Astrocyte of the cerebellum (primary cell): ENCODE results near the gene SMG6.

Experiments
- DNase-seq: peaks from one replicate; pipeline ENCODE4 v3.0.0-alpha.2; 2011; ENCODE audit warnings: low read depth
- H3K4me3 ChIP-seq: 2 replicates; pipeline ENCODE4 v1.5.1; 2011; ENCODE audit warnings: mild to moderate bottlenecking, low read depth, low read length, moderate library complexity
- CTCF ChIP-seq: IDR thresholded peaks from 2 replicates; pipeline ENCODE4 v1.5.1; 2012; ENCODE audit warnings: low read length, low read depth, moderate library complexity, mild to moderate bottlenecking; ENCODE audit errors: missing control alignments
- in situ Hi-C: cut with HindIII; loops from 2 replicates; pipeline ENCODE4 v1.10.0; 2017; ENCODE audit warnings: low sequenced_read_pairs

SMG6 gene

DNA sequence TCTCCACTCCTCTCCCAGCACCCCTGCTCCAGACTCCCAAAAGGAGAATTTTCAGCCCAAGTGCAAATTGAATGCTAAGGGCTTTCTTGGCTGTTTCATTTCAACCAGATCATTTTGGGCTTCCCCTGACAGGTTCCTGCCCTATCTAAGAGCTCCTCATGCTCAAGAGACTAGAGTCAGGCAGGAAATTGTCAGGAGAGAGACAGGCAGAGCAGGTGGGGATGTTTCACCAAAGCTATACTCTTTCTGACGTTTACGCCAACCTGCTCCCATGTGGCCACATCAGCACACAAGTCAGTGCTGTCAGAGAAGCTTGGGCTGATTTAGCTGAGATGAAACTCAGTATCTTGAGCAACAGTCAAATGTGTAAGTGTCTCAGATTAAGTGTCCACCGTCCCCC is 217.3 kb downstream of the SMG6 start:
- no peak overlapping the region for H3K4me3 ChIP-seq
- in situ Hi-C loops = loop anchor here (5.0 to 25.0 kb wide), 2 partner anchors 56 to 176 kb away; no protein-coding TSS in a partner anchor
- DNase-seq = no peak
- no peak for TF ChIP-seq CTCF

DNA sequence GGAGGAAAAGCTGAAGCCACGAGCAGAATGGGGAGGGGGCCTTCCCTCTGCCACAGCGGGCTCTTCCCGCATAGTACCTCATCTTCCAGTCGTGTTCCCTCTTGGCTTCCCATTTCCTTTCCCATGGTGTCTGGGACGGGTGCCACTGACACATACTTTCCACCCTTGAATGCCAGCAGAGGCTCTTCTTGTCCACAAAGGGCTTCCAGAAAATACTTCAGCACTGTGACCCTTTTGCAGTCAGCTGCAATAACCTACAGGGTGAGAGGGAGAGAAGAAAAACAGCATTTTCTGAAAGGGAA is 218.0 kb downstream of the SMG6 start:
- in situ Hi-C loops = loop anchor here (5.0 to 25.0 kb wide), 2 partner anchors 57 to 177 kb away; no protein-coding TSS in a partner anchor
- TF ChIP-seq CTCF = no peak
- H3K4me3 ChIP-seq = no peak overlapping the region
- DNase-seq = peak; percentile 68

DNA sequence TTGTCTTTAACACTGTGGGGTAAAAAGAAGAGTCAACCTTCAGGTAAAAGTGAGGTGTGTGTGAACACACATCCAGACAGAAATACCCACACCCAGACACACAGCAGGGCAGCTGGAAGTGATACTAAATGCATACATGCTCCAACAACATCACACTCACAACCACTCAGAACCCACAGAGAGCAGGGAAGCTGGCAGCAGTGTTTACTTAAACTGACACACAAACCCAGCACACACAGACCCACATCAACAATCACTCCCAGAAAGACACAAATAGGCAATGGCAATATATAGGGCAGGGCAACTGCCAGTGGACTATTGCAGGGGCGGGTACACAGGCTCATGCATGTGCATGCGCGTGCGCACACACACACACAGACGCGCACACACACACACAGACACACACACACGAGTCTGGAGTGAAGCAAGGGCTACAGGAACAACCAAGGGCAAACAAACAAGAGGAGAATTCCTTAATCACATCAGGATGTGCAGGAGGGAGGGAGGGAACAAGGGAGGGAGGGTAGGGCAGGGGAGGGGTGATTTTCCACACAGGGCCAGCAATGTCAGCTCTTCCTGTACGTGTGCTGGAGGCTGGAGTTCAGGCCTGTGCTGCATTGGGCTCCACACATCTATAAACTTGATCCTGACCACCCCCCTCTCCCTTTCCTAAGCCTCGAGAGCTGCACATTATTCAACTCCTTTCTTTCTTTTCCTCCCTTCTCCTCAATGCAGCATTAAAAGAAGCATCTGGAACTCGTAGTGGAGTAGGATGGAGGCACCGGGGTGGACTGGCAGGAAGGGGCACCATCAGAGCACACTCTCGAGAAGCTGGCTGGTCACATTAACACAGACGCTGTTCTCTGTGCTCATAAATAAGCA is 218.6 kb downstream of the SMG6 start:
- DNase-seq = no peak
- TF ChIP-seq CTCF = no peak
- in situ Hi-C loops = loop anchor here (5.0 to 25.0 kb wide), 2 partner anchors 57 to 177 kb away; no protein-coding TSS in a partner anchor
- no peak overlapping the region for H3K4me3 ChIP-seq

DNA sequence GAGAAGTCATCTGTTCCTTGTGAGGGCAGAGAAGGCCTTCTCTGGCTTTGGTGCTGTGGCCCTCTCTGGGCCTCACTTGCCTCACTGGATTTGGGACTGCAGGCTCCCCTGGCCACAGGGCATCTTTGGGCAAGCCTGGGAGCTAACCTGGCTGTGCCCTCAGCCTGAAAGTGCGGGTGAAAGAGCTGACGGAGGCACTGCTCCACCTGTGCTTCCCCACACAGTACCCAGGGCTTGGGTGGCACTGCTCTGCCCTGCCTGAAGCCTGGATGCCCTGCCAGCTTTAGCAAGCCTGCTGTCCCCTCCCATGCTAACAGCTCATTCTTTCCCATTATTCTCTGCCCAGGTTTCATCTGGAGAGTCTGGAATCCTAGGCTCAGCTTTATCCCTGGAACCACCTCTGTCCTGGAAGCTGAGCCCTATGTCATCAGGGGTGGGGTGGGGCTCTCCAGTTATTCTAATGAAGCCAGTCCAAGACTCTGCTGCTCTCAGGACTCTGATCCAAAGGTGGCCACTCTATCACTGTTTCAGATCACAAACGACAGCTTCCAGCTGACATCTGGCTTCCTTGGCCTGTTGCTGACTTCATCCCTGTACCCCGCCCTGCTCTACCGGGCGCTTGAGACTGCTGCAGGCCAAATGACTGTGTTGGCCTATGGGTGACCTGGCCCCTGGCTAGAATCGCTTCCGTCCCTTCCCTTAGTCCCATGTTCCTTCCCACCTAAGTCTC is 219.4 kb downstream of the SMG6 start:
- no peak for DNase-seq
- in situ Hi-C loops = loop anchor here (25.0 kb wide), 1 partner anchor 178 kb away; no protein-coding TSS in a partner anchor

DNA sequence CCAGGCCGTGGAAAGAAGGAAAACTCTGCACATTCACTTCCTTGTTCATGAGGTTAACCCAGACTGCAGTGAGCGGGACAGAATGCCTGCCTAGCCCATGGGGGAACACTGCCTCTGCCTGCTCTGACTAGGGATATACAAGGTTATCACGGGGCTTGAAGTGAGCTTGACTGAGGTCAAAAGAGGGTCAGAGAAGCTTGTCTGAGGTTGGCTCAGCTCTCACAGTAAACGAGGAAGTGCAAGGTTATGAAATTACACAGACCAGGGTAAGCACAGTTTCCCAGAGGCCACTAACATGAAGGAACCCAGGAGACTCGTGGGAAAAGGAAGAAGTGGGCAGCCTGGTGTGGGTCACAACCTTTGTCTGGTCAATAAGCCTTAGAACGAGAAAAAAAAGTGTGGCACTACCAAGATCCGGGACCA is 220.0 kb downstream of the SMG6 start:
- in situ Hi-C loops = loop anchor here (25.0 kb wide), 1 partner anchor 179 kb away; no protein-coding TSS in a partner anchor

More for the DNA sequence above, 219.4 kb downstream of the SMG6 start:
- H3K4me3 ChIP-seq = no peak overlapping the region
- TF ChIP-seq CTCF = no peak

More for the DNA sequence above, 220.0 kb downstream of the SMG6 start:
- no peak for TF ChIP-seq CTCF
- H3K4me3 ChIP-seq = no peak overlapping the region
- DNase-seq = no peak
